Pancreas (tissue), 10 donors: ENCODE data around the gene TPRA1. TPM values are rescaled to one million over a fixed set of nuclear protein-coding genes. Genes with fewer than 3 reads are reported as not detected.

Experiments used
- ATAC-seq, 4 donors: fragments of 200-7000 bp; cut with Tn5 transposase; one replicate each; pipeline versions ENCODE4 v1.8.0 to v1.9.1; 2020; ENCODE audit warnings: mild to moderate bottlenecking in 4 of 4, moderate library complexity in 4 of 4
- DNase-seq, 6 donors: peaks; one replicate each; pipeline ENCODE4 v3.0.0-alpha.2; 2020
- FAIRE-seq: peaks from 2 replicates; lab custom pipeline; 2012; peaks lifted over from hg19 to GRCh38; lab: Jason Lieb, UNC
- H3K27ac ChIP-seq, 4 donors: fragments of 200-600 bp; sonication (generic); 1 replicate in 3 of 4; 2 replicates in 1 of 4; pipeline versions ENCODE4 v1.5.0 to v1.8.0; 2020
- H3K27me3 ChIP-seq, 4 donors: fragments of 200-600 bp; one replicate each; pipeline ENCODE4 v1.8.0; 2021
- H3K36me3 ChIP-seq, 3 donors: fragments of 200-600 bp; sonication (generic) in 1 of 3; one replicate each; pipeline versions ENCODE4 v1.5.0 to v1.8.0; 2020 to 2021
- H3K4me1 ChIP-seq, 3 donors: fragments of 200-600 bp; one replicate each; pipeline ENCODE4 v1.8.0; 2021
- H3K4me3 ChIP-seq, 4 donors: fragments of 200-600 bp; sonication (generic) in 2 of 4; one replicate each; pipeline versions ENCODE4 v1.5.0 to v1.8.0; 2020 to 2021
- H3K9me3 ChIP-seq, 4 donors: fragments of 200-600 bp; one replicate each; pipeline ENCODE4 v1.8.0; 2021
- CTCF ChIP-seq, 4 donors: fragments of 200-600 bp; sonication (generic) in 3 of 4; IDR thresholded peaks; one replicate each; pipeline versions ENCODE4 v1.5.0 to v1.8.0; 2021; ENCODE audit warnings: antibody characterized with exemption in 4 of 4
- WGBS, 2 donors: extraction: QIAGEN DNeasy Blood & Tissue Kit; methylation state at CpG; one replicate each; pipeline ENCODE4 v1.1.7; 2013; 5-methylcytosine and 5-hydroxymethylcytosine counted together
- intact Hi-C, 3 donors: fragments of 100-400 bp; cut with DNase I; formaldehyde crosslinking; loops; one replicate each; pipeline versions ENCODE4 v1.11.1 to v1.14.2; 2022
- polyA plus RNA-seq, 2 donors: library from polyadenylated mRNA; stranded (reverse); fragments of 200-250 nt; gene quantifications; one replicate each; pipeline ENCODE4 v1.2.3, GENCODE V29; 2013
- total RNA-seq, 6 donors: library from RNA; stranded (reverse); fragmentation: NEBNext Ultra II Directional in 4 of 6; extraction: Animal tissue kit (Norgen Biotek cat#: 25700) in 4 of 6; gene quantifications; one replicate each; pipeline versions ENCODE4 v1.2.1 to v1.2.4, GENCODE V29; 2021 to 2023
- donor health status: healthy with polysubstance abuse.
- donor health status: DM: no; HTN: no; CAD: no; lungs with moderate emphysema.
- donor health status: DM: no; HTN: no; CAD: no.
- donor health status: control.
- donor health status: control.
- donor health status: Bipolar disorder and iron deficiency.
- donor health status: DM: yes; HTN: yes; CAD: no.
- donor health status: DM: no; HTN: no; CAD: no.
- donor health status: DM: no; HTN: no; CAD: no.
- donor health status: DM: yes; HTN: yes; CAD: no.

The TPRA1 gene
- total and polyA plus RNA-seq, 8 donors = 12.1 to 25.9 (median 16.1) TPM

GRCh38 chr3:127574880-127575878 is 15.4 kb downstream of the TPRA1 start:
- Histone ChIP-seq H3K36me3 (peaks cover 0 to 12% (median 7%) of the 10 kb centered on the region in 3 donors), H3K27ac (no peak overlapping the region), H3K4me1 (no peaks in the 10 kb centered on the region), H3K27me3 (no peaks in the 10 kb centered on the region), H3K9me3 (no peaks in the 10 kb centered on the region), H3K4me3 (no peak overlapping the region)
- peak; percentile 72 to 92 (median 87) for DNase-seq
- 44 to 46% methylated on average over 45 to 46 of the region's 46 CpGs for WGBS, 2 donors
- peak; percentile 92 to 97 (median 96) for ATAC-seq
- TF ChIP-seq CTCF (IDR thresholded peaks at IDR 0.05) = peak; percentile 93 to 98 (median 96)
- FAIRE-seq = peak; percentile 13
- intact Hi-C loops = loop anchor here in 1 of 3 donors (10.0 kb wide), 2 partner anchors 120 to 400 kb away; no protein-coding TSS in a partner anchor

GRCh38 chr3:127573912-127574311 is 16.6 kb downstream of the TPRA1 start:
- no peak for TF ChIP-seq CTCF (IDR thresholded peaks at IDR 0.05)
- Histone ChIP-seq H3K27me3 (no peaks in the 10 kb centered on the region), H3K27ac (no peak overlapping the region), H3K9me3 (no peaks in the 10 kb centered on the region), H3K4me3 (no peak overlapping the region), H3K36me3 (peaks cover 0 to 12% (median 7%) of the 10 kb centered on the region in 3 donors), H3K4me1 (no peaks in the 10 kb centered on the region)
- ATAC-seq = no peak
- intact Hi-C loops = loop anchor here in 1 of 3 donors (10.0 kb wide), 2 partner anchors 121 to 401 kb away; no protein-coding TSS in a partner anchor
- no peak for DNase-seq
- FAIRE-seq = no peak
- 77 to 83% methylated on average over 5 of the region's 5 CpGs for WGBS, 2 donors

GRCh38 chr3:127573401-127573800 is 17.1 kb downstream of the TPRA1 start:
- Histone ChIP-seq H3K27me3 (no peaks in the 10 kb centered on the region), H3K9me3 (no peaks in the 10 kb centered on the region), H3K27ac (no peak overlapping the region), H3K4me3 (no peak overlapping the region), H3K4me1 (no peaks in the 10 kb centered on the region), H3K36me3 (peaks cover 0 to 12% (median 7%) of the 10 kb centered on the region in 3 donors)
- no peak for TF ChIP-seq CTCF (IDR thresholded peaks at IDR 0.05)
- ATAC-seq (no peak), FAIRE-seq (no peak), DNase-seq (no peak)
- 91 to 92% methylated on average over 14 of the region's 14 CpGs for WGBS, 2 donors
- intact Hi-C loops = loop anchor here in 1 of 3 donors (10.0 kb wide), 2 partner anchors 121 to 401 kb away; no protein-coding TSS in a partner anchor

GRCh38 chr3:127572735-127573134 is 17.8 kb downstream of the TPRA1 start:
- no peaks in the 10 kb centered on the region for H3K4me1 ChIP-seq
- no peak overlapping the region for H3K27ac ChIP-seq

More at GRCh38 chr3:127572735-127573134, 17.8 kb downstream of the TPRA1 start:
- no peak for TF ChIP-seq CTCF (IDR thresholded peaks at IDR 0.05)
- Histone ChIP-seq H3K27me3 (no peaks in the 10 kb centered on the region), H3K9me3 (no peaks in the 10 kb centered on the region), H3K36me3 (peaks cover 0 to 12% (median 7%) of the 10 kb centered on the region in 3 donors), H3K4me3 (no peak overlapping the region)
- DNase-seq (no peak), ATAC-seq (no peak), FAIRE-seq (no peak)
- intact Hi-C loops = loop anchor here in 1 of 3 donors (10.0 kb wide), 2 partner anchors 122 to 402 kb away; no protein-coding TSS in a partner anchor
- WGBS, 2 donors = 87 to 90% methylated on average over 3 of the region's 3 CpGs
